Measurements from ENCODE around the gene MAP3K9.

- TF ChIP-seq CTCF (conservative IDR thresholded peaks at IDR 0.05): no peak
- TF ChIP-seq EZH2 (IDR thresholded peaks at IDR 0.05; ENCODE audit: low read depth): no peak
Measured at GRCh38 chr14:70842851-70843462, 33.6 kb upstream of the MAP3K9 start.

Measured in PC-9 (cell line).